ENCODE measurements around the gene ZDHHC12.

The ZDHHC12 gene

DNA sequence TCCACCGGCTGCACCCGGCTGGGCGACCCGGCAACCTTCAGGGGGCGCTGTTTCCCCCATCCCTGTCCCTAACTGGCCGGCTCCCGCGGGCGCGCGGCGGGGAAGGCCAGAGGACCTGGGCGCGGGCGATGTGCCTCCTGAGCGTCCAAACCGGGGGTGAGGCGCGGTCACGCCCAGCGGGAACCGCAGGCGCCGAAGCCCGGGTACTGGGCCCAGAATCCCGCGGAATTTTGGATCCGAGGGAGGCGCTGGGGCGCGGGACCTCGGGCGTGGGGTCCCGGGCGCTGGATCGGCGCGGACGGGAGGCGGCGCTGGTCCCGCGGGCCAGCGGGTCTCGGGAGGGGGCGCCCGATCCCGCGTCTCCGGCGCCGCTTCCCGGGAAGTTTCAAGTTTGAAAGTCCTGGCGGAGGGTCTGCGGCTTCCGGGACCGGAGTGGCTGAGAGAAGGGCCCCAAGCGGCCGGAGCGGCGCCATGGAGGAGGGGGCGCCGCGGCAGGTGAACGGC is 21.4 kb downstream of the ZDHHC12 start, which contains the start of gene PKN3:
Gene PKN3, plus strand, starts transcription at position 59 of the 504 bp plus-strand sequence. Its CDS starts 413 bp downstream, at position 472.
- CTCF ChIA-PET: interaction anchor here (0.6 to 4.1 kb wide), 13 partner anchors 10 to 518 kb away, joined by 3 to 37 read pairs (median 4); partner anchors contain the start of gene ZDHHC12
- H3K4me3 ChIP-seq (ENCODE audit: low read depth, low read length): peak within 1 kb of the TSS; percentile 79
- peak within 1 kb of the TSS; percentile 80 for H3K27ac ChIP-seq (ENCODE audit: extremely low read depth, low read depth, low read length)
- no peaks in the 10 kb centered on the region for H3K4me1 ChIP-seq (ENCODE audit: control insufficient read depth, insufficient read depth, low read length)
- peaks cover 0 to 25% of the 10 kb centered on the region in 2 experiments; a peak in 2 of 3 replicates for H3K36me3 ChIP-seq (ENCODE audit: control insufficient read depth in 2 of 2, insufficient read depth in 1 of 2, low read length in 2 of 2)
- POLR2A ChIA-PET: interaction anchor here (0.6 to 2.8 kb wide), 10 partner anchors 9 to 272 kb away, joined by 3 to 26 read pairs (median 6); partner anchors contain the start of genes SET and ZDHHC12
- H3K9me3 ChIP-seq (ENCODE audit: control insufficient read depth, insufficient read depth, low read depth, low read length): no peaks in the 10 kb centered on the region
- peak; percentile 70; the same call in 1 of the 2 replicates for TF ChIP-seq KLF10 (tag by site-specific recombination; IDR thresholded peaks at IDR 0.05)
- no peak for TF ChIP-seq SETDB1 (IDR thresholded peaks at IDR 0.05; ENCODE audit: insufficient read length, low read length)
- TF ChIP-seq ZNF10 (tag by site-specific recombination; IDR thresholded peaks at IDR 0.05): 0 out of 2 replicates have a peak, but pooled peaks have one; percentile 15
- no peak for TF ChIP-seq ZNF843 (tag by site-specific recombination; IDR thresholded peaks at IDR 0.05)
- TF ChIP-seq ZNF777 (tag by site-specific recombination; IDR thresholded peaks at IDR 0.05; ENCODE audit: borderline replicate concordance): no peak
- TF ChIP-seq, protein P1, sequence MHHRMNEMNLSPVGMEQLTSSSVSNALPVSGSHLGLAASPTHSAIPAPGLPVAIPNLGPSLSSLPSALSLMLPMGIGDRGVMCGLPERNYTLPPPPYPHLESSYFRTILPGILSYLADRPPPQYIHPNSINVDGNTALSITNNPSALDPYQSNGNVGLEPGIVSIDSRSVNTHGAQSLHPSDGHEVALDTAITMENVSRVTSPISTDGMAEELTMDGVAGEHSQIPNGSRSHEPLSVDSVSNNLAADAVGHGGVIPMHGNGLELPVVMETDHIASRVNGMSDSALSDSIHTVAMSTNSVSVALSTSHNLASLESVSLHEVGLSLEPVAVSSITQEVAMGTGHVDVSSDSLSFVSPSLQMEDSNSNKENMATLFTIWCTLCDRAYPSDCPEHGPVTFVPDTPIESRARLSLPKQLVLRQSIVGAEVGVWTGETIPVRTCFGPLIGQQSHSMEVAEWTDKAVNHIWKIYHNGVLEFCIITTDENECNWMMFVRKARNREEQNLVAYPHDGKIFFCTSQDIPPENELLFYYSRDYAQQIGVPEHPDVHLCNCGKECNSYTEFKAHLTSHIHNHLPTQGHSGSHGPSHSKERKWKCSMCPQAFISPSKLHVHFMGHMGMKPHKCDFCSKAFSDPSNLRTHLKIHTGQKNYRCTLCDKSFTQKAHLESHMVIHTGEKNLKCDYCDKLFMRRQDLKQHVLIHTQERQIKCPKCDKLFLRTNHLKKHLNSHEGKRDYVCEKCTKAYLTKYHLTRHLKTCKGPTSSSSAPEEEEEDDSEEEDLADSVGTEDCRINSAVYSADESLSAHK (tag by site-specific recombination; IDR thresholded peaks at IDR 0.05): peak; percentile 35; the same call in 1 of the 2 replicates
- no peak for TF ChIP-seq ZNF311 (tag by site-specific recombination; IDR thresholded peaks at IDR 0.05; ENCODE audit: borderline replicate concordance)
- peak; percentile 98 for TF ChIP-seq ZBTB8A (tag by site-specific recombination; IDR thresholded peaks at IDR 0.05)
- peak; percentile 84 for TF ChIP-seq ZIC2 (tag by site-specific recombination; IDR thresholded peaks at IDR 0.05)
- TF ChIP-seq, protein P2, sequence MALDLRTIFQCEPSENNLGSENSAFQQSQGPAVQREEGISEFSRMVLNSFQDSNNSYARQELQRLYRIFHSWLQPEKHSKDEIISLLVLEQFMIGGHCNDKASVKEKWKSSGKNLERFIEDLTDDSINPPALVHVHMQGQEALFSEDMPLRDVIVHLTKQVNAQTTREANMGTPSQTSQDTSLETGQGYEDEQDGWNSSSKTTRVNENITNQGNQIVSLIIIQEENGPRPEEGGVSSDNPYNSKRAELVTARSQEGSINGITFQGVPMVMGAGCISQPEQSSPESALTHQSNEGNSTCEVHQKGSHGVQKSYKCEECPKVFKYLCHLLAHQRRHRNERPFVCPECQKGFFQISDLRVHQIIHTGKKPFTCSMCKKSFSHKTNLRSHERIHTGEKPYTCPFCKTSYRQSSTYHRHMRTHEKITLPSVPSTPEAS (tag by site-specific recombination; IDR thresholded peaks at IDR 0.05): 0 out of 2 replicates have a peak, but pooled peaks have one; percentile 2
- no peak for TF ChIP-seq ZNF223 (tag by site-specific recombination; IDR thresholded peaks at IDR 0.05)
- TF ChIP-seq ZNF112 (tag by site-specific recombination; IDR thresholded peaks at IDR 0.05): no peak
- no peak for TF ChIP-seq ZSCAN16 (tag by site-specific recombination; IDR thresholded peaks at IDR 0.05)
- no peak for TF ChIP-seq ZNF366 (tag by site-specific recombination; conservative IDR thresholded peaks at IDR 0.05)
- TF ChIP-seq ZSCAN30 (tag by site-specific recombination; IDR thresholded peaks at IDR 0.05): peak; percentile 92
- TF ChIP-seq ZNF394 (tag by site-specific recombination; IDR thresholded peaks at IDR 0.05; ENCODE audit: borderline replicate concordance): peak; percentile 67; the same call in 1 of the 2 replicates
- TF ChIP-seq, protein P3, sequence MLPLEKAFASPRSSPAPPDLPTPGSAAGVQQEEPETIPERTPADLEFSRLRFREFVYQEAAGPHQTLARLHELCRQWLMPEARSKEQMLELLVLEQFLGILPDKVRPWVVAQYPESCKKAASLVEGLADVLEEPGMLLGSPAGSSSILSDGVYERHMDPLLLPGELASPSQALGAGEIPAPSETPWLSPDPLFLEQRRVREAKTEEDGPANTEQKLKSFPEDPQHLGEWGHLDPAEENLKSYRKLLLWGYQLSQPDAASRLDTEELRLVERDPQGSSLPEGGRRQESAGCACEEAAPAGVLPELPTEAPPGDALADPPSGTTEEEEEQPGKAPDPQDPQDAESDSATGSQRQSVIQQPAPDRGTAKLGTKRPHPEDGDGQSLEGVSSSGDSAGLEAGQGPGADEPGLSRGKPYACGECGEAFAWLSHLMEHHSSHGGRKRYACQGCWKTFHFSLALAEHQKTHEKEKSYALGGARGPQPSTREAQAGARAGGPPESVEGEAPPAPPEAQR (tag by site-specific recombination; IDR thresholded peaks at IDR 0.05): 0 out of 2 replicates have a peak, but pooled peaks have one; percentile 29
- TF ChIP-seq ZNF324 (tag by site-specific recombination; IDR thresholded peaks at IDR 0.05): peak; percentile 61; the same call in 1 of the 2 replicates
- TF ChIP-seq, protein P4, sequence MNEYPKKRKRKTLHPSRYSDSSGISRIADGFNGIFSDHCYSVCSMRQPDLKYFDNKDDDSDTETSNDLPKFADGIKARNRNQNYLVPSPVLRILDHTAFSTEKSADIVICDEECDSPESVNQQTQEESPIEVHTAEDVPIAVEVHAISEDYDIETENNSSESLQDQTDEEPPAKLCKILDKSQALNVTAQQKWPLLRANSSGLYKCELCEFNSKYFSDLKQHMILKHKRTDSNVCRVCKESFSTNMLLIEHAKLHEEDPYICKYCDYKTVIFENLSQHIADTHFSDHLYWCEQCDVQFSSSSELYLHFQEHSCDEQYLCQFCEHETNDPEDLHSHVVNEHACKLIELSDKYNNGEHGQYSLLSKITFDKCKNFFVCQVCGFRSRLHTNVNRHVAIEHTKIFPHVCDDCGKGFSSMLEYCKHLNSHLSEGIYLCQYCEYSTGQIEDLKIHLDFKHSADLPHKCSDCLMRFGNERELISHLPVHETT (tag by site-specific recombination; IDR thresholded peaks at IDR 0.05): no peak
- TF ChIP-seq ZNF404 (tag by site-specific recombination; IDR thresholded peaks at IDR 0.05): no peak
- TF ChIP-seq TRIM28 (IDR thresholded peaks at IDR 0.05; ENCODE audit: borderline replicate concordance, low read length): no peak
- TF ChIP-seq KLF1 (tag by site-specific recombination; IDR thresholded peaks at IDR 0.05): peak; percentile 55; the same call in 1 of the 2 replicates
- TF ChIP-seq ZNF239 (tag by site-specific recombination; IDR thresholded peaks at IDR 0.05): no peak
- TF ChIP-seq EGR2 (tag by site-specific recombination; IDR thresholded peaks at IDR 0.05; ENCODE audit: low read depth): no peak
- TF ChIP-seq, protein P5, sequence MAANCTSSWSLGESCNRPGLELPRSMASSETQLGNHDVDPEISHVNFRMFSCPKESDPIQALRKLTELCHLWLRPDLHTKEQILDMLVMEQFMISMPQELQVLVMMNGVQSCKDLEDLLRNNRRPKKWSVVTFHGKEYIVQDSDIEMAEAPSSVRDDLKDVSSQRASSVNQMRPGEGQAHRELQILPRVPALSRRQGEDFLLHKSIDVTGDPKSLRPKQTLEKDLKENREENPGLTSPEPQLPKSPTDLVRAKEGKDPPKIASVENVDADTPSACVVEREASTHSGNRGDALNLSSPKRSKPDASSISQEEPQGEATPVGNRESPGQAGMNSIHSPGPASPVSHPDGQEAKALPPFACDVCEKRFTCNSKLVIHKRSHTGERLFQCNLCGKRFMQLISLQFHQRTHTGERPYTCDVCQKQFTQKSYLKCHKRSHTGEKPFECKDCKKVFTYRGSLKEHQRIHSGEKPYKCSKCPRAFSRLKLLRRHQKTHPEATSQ (tag by site-specific recombination; IDR thresholded peaks at IDR 0.05): 0 out of 2 replicates have a peak, but pooled peaks have one; percentile 69
- TF ChIP-seq ZNF544 (tag by site-specific recombination; IDR thresholded peaks at IDR 0.05): no peak
- no peak for TF ChIP-seq ZNF658 (tag by site-specific recombination; IDR thresholded peaks at IDR 0.05)
- no peak for TF ChIP-seq ZNF548 (tag by site-specific recombination; IDR thresholded peaks at IDR 0.05)
- TF ChIP-seq SP7 (tag by site-specific recombination; IDR thresholded peaks at IDR 0.05): peak; percentile 75; the same call in 1 of the 2 replicates
- TF ChIP-seq ZNF350 (tag by site-specific recombination; IDR thresholded peaks at IDR 0.05): no peak

Data from HEK293 (cell line).